Measurements from ENCODE around the gene PLXDC2.

GRCh38 chr10:20195076-20195475 lies 378.8 kb downstream of the PLXDC2 start:
- TF ChIP-seq FOXK2 (IDR thresholded peaks at IDR 0.05) (no peak), HDGF (IDR thresholded peaks at IDR 0.05; ENCODE audit: borderline replicate concordance) (no peak), TARDBP (IDR thresholded peaks at IDR 0.05) (no peak), FOXM1 (IDR thresholded peaks at IDR 0.05; ENCODE audit: borderline replicate concordance) (no peak), PKNOX1 (IDR thresholded peaks at IDR 0.05) (no peak), ARNT (IDR thresholded peaks at IDR 0.05) (no peak), SP1 (IDR thresholded peaks at IDR 0.05) (no peak), BHLHE40 (IDR thresholded peaks at IDR 0.05; ENCODE audit: borderline replicate concordance) (no peak), FOXA1 (IDR thresholded peaks at IDR 0.05) (no peak), SUZ12 (IDR thresholded peaks at IDR 0.05) (no peak)
